Motor neuron (in vitro differentiated cells): ENCODE results near the gene DNAJB7. TPM values are rescaled to one million over a fixed set of nuclear protein-coding genes. Genes with fewer than 3 reads are reported as not detected.

Experiments used
- total RNA-seq, 8 experiments: library from RNA; unstranded; fragments of 300-600 nt; gene quantifications; 2 replicates each; pipeline versions ENCODE4 v1.2.3 to v1.2.4, GENCODE V29; 2022

The DNAJB7 gene
- total RNA-seq, 8 experiments from 2014 or later, result 0.56 to 2.8 (median 1.3) TPM

Other genes with a start within 250 kb of the DNAJB7 start
- gene MRTFA, start 225.4 kb downstream of the DNAJB7 start, total RNA-seq, result 10 to 100 TPM; 13.1 to 33.2 (median 21.7) TPM
- gene MCHR1, start 182.6 kb downstream of the DNAJB7 start, total RNA-seq, result 10 to 100 TPM in 1 of 8 experiments, 1 to 10 TPM in 7; 1.7 to 18.7 (median 3.5) TPM
- gene SLC25A17, start 42.8 kb downstream of the DNAJB7 start, total RNA-seq, result 10 to 100 TPM; 11.6 to 25.9 (median 19.3) TPM
- 100 to 1,000 TPM; 195 to 321 (median 222) TPM for gene ST13, start 5.5 kb downstream of the DNAJB7 start, total RNA-seq
- gene XPNPEP3, start 5.0 kb downstream of the DNAJB7 start, total RNA-seq, result 10 to 100 TPM; 10.8 to 28.1 (median 16.9) TPM
- 100 to 1,000 TPM in 1 of 8 experiments, 10 to 100 TPM in 7; 48.7 to 109 (median 67.6) TPM for gene RBX1, start 89.3 kb upstream of the DNAJB7 start, total RNA-seq
- 10 to 100 TPM; 21.8 to 82.2 (median 32.4) TPM for gene EP300, start 230.5 kb upstream of the DNAJB7 start, total RNA-seq